ENCODE measurements around the gene LINGO3.

The LINGO3 gene

DNA sequence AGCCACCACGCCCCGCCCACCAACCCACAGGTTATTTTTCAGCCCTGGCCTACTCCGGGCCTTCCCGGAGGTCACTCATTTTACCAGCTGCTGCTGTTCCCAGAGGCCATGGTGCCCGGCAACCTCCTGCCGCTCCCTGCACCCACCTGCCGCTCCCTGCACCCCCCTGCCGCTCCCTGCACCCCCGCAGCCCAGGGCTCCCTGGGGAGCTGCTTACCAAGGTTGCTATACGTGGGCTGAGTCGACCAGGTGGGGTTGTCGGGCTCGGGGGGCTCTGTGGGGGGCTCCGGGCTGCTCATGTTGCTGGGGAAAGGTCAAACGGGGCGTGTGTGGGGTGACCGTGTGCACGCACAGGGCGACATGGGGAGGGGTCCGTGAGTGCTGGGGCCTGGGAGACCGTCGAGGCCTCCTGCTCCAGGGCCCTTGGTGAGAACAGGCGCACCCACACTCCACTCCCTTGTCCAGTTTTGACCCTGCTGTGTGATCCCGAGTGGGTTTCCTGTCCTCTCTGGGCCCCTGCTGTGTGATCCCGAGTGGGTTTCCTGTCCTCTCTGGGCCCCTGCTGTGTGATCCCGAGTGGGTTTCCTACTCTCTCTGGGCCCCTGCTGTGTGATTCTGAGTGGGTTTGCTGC is 27.2 kb downstream of the LINGO3 start:
- no peak for DNase-seq

DNA sequence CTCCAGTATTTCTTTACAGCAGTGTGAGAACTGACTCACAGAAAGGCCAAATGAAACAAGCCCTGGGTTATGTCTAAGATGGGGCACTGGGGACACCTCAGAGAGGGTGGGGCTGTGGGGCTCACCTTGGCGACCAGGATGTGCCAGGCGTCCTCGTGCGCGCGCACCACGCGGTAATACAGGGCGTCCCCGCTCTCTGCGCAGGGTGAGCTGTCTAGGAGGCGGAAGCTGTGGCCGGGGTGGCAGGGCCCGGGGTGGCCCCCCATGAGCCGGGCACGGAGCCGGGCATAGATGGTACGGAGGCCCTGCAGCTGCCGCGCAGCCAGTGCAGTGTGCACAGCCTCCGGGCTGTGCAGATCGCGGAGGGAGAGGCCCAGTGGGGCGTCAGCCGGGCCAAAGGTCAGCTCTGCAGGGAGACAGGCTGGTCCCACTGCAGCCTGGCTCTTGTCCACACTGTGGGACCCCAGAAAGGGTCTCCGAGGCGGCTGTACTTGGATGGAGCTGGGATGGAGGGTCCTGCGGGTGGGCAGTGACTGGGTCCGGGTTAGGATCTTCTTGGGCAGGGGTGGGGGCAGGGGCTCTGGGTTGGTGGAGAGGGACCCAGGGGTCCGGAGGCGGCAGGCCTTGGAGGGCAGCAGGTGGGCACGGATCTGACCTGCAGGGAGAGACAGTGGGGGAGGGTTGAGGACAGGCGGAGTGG is 29.3 kb downstream of the LINGO3 start:
- no peak for DNase-seq

DNA sequence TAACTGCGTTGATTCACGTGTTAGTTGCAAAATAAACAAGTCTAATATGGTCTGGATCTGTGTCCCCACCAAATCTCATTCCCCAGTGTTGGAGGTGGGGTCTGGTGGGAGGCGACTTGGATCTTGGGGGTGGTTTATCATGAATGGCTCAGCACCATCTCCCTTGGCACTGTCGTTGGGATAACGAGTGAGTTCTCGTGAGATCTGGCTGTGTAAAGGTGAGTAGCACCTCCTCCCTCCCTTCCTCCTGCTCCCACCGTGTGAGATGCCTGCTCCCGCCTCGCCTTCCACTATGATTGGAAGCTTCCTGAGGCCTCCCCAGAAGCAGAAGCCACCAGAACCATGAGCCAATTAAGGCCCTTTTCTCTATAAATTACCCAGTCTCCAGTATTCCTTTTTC is 30.8 kb downstream of the LINGO3 start:
- DNase-seq: no peak

DNA sequence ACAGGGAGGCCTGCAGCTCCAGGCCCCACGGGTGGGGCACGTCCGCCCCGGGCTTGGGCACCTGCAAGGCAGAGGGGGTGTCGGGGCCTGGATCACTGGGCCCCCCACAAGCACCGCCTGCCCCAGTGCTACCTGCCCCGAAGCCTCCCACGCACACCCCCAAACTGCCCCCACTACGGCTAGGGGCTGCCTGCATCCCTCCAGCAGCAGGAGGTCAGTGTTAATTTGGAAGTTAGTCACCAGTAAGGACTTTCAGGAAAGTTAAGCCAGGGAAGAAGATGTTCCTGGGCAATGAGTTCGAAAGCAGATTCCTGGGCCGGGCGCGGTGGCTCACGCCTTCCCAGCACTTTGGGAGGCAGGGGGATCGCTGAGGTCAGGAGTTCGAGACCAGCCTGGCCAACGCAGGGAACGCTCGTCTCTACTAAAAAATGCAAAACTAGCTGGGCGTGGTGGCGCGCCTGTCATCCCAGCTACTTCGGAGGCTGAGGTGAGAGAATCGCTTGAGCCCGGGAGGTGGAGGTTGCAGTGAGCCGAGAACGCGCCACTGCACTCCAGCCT is 31.4 kb downstream of the LINGO3 start:
- DNase-seq: no peak

DNA sequence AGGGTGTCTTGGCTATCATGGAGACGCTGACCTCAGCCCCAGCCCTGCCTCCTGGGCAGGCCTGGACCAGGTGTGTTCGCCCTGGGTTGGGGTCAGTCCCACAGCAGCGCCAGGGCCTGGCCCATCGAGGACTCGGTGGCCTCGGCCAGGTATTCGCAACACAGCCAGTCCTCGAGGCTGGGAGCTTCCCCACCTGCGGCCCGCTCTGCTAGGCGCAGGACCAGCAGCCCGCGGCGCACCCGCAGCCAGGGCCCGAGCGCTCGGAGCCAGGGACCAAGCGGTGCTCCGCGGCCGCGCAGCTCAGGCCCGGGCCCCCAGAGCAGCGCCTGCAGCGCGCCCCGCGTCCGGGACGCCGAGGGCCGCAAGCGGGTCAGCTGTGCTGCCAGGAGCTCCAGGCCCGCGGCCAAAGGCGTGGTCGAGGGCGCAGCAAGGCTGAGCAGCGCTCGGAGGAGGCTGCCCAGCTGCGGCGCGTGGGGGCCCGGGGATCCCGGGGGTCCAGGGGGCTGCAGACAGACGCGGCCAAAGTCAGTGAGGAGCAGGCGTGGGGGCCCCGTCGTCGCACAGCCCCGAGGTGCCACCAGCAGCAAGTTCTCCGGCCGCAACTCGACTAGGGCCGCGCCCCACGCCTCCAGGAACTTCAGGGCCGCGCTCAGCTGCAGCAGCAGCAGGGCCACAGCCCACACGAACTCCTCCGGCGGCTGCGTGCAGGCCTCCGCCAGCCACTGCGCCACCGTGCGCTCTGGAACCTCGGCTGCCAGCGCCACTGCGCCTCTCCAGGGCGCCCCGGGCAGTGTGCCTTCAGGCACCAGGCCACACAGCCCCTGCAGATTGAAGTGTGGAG is 32.1 kb downstream of the LINGO3 start:
- DNase-seq: no peak

- no peak for DNase-seq
Measured at GRCh38 chr19:2274931-2275535, 32.9 kb downstream of the LINGO3 start.

GRCh38 chr19:2274185-2274711 is 33.7 kb downstream of the LINGO3 start:
- DNase-seq: no peak

DNA sequence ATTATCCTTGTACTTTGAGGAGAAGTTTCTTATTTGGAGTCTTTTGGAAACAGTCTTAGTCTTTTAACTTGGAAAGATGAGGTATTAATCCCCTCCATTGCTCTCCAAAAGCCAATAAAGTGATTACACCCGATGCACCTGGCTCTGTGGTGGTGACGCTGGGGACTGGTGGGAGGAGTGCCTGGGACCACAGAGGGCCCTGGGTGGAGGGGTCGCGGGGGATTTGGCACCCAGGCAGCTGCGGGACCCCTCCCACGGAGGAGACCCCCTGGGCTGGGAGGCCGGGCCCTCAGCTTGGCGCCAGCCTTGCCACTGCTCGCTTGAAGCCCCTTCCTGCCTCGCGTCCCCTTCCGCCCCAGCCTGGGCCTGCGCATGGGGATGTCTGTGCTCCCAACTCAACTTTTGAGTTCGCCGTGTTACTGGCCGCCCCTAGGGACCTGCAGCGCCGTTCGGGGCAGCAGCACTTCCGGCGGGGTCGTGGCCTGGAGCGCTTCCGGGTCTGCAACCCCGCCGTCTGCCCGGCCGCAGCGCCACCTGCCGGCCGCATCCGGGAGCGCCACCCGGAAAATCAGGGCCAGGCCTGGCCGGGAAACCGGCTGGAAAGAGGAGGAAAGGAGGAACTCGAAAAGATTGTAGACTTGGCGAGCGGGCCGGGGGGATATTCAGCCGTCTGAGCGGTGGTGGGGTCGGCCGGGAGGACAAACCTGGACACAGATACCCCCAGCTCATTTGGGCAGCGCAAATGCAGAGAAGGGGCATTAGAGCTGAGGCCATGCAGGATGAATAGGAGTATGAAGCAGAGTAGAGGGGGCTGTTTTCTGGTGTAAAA is 34.4 kb downstream of the LINGO3 start:
- DNase-seq: peak; percentile 5

DNA sequence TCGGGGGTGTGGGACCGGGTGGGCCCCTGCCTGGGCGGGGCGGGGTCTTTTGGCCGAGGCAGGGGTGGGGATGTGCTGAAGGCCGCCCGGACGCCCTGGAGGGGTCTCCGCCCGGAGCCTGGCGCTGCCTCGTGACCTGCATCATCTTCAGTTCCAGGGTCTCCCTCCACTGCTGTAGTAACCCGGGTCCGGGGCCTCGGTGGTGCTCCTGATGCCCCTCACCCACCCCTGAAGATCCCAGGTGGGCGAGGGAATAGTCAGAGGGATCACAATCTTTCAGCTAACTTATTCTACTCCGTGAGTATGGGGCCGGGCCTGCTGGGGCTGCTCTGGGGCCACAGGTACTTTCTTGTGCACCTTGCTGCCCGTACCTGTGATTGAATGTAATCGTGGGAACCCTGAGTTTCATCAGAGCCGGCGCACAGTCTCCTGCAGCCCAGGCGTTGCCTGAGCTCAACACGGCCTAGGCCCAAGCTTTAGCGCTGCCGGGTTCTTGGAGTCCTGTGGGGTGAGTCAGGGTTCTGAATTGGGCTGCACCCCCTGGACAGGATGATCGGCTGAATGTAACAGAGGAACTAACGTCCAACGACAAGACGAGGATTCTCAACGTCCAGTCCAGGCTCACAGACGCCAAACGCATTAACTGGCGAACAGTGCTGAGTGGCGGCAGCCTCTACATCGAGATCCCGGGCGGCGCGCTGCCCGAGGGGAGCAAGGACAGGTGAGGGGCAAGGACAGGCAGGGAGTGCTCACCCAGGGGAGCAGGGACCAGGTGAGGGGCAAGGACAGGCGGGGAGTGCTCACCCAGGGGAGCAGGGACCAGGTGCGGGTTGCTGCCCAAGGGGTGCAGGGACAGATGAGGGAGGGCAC is 36.5 kb downstream of the LINGO3 start:
- no peak for DNase-seq

DNA sequence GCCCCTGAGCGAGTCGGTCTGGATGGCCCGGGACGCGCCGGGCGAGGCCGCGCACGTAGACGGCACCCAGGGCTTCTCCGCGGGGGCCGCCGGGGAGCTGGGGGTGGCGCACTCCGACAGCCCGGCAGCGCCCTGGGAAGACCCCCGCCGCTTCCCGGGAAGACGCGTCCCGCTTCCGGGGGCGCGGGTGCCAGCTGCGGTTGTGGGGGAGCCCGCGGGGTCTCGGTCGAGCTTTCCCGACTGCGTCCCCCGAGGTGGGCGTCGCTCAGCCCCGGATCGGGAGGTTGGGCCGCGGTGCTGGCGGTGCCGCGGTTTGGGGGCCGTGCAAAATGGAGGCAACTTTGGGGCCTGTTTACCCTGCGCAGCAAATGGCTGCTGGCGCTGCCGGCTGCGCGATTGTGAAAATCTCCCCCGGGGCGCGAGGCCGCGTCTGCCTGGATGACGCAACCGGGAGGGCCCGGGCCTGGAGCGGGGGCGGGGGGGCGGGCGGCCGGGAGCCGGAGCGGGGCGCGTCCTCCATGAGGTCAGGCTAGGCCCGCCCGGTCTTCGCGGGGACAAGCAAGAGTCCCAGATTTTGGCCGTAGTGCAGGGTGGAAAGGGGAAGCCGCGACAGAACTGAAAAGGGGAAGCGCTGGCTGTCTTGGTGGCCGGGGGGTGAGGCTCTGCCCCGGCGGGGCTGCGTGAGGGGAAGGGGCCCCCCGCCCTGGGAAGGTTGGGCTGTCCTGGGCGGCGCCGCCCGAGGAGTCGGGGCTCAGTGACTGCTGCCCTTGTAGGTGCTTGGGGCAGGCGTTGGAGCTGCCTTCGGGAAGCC is 37.3 kb downstream of the LINGO3 start:
- no peak for DNase-seq

DNA sequence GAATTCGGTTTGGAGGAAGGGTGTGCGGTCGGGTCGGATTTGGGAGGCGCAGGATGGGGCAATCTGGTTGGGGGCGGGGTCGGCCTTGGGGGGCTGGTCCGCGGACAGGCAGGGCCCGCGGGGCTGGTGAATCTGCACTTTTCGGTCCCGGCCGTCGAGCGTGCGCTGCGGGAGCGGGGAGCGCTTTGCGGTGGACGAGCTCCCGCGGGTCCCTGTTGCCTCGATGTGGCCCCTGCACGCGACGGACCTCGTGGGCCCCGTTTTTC is 37.9 kb downstream of the LINGO3 start:
- DNase-seq: no peak

- DNase-seq: peak; percentile 89
Measured at GRCh38 chr19:2269244-2270156, 38.5 kb downstream of the LINGO3 start.

DNA sequence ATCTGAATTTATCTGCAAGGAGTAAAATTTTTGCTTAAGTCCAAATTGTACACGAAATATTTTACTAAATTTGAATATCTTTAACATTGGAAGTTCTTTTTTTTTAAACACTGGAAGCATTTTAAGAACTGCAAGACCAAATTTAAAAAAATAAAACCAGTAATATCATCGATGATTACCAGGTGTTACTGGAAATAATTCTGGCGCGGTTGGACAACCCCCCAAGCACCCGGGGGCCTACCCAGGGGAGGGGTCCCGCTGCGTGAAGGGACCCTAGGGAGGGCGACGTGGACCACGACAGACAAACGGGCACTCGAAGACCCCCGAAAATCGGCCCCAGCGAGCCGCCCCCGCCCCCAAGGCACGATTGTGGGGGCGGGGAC is 39.1 kb downstream of the LINGO3 start:
- no peak for DNase-seq

- DNase-seq: no peak
Measured at GRCh38 chr19:2268480-2268830, 39.5 kb downstream of the LINGO3 start.

DNA sequence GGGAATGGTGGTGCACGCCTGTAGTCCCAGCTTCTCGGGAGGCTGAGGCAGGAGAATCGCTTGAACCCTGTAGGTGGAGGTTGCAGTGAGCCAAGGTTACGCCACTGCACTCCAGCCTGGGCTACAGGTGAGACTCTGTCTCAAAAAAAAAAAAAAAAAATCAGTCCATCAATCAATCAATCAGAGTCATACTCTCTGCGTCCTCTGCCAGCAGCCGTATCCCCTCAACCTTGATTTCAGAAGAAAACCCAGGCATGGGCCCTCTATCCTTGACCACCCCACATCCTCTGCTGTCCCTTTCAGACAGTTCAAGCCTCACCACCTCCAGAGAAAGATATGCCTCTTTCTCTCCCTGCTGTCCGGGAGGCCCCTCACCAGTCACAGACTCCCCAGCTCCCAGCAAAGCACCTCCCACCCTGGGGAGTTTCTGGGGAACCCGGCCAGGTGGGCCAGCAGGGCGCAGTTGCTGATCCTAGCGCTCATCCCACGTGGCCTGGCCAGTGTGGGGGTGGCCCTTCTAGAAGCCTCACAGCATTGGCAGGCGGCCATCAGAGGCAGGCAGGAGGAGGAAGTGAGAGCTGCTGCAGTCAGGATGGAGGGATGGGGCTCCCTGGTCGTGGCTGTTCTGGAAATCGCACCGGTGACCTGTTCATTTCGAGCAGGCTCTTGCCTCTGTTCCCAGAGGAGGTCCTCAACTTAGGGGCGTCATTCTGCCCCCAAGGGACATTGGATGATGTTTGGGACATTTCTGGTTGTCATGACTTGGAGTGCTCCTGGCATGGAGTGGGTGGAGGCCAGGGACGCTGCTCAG is 41.6 kb downstream of the LINGO3 start:
- no peak for DNase-seq

GRCh38 chr19:2261438-2262172 is 46.3 kb downstream of the LINGO3 start:
- DNase-seq: no peak

GRCh38 chr19:2260341-2260805 is 47.6 kb downstream of the LINGO3 start:
- DNase-seq: no peak

DNA sequence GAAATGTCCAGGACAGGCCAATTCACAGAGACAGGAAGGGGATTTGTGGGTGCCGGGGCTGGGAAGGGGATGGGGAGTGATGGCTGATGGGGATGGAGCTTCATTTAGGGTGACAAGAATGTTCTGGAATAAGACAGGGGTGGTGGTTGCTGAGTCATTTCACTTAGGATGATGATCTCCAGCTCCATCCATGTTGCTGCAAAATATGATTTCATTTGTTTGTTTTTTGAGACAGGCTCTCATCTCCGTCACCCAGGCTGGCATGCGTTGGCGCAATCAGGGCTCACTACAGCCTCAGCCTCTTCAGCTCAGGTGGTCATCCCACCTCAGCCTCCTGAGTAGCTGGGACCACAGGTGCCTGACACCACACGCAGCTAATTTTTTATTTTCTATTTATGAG is 48.6 kb downstream of the LINGO3 start:
- DNase-seq: no peak
